ENCODE results near the gene ATF4.

Gene ATF4

GRCh38 chr22:39553429-39553828, 33.1 kb downstream of the ATF4 start:
- no peak for DNase-seq (ENCODE audit: low read depth)
- TF ChIP-seq MYC (IDR thresholded peaks at IDR 0.05; ENCODE audit: low read depth, low read length): no peak

GRCh38 chr22:39554151-39554550, 33.8 kb downstream of the ATF4 start:
- TF ChIP-seq MAX (IDR thresholded peaks at IDR 0.05; ENCODE audit: low read depth, low read length) (no peak), MYC (IDR thresholded peaks at IDR 0.05; ENCODE audit: low read depth, low read length) (no peak), POLR2A (IDR thresholded peaks at IDR 0.05; ENCODE audit: extremely low read depth, insufficient read length) (no peak), CTCF (IDR thresholded peaks at IDR 0.05; ENCODE audit: low read depth, low read length) (no peak)
- no peak for DNase-seq (ENCODE audit: low read depth)
- H3K4me3 ChIP-seq (ENCODE audit: low read depth, low read length): no peak overlapping the region

More at GRCh38 chr22:39553429-39553828, 33.1 kb downstream of the ATF4 start:
- no peak overlapping the region for H3K4me3 ChIP-seq (ENCODE audit: low read depth, low read length)

- no peak overlapping the region for H3K4me3 ChIP-seq (ENCODE audit: low read depth, low read length)
- no peak for TF ChIP-seq MAX (IDR thresholded peaks at IDR 0.05; ENCODE audit: low read depth, low read length)
- TF ChIP-seq MYC (IDR thresholded peaks at IDR 0.05; ENCODE audit: low read depth, low read length): no peak
- TF ChIP-seq CTCF (IDR thresholded peaks at IDR 0.05; ENCODE audit: low read depth, low read length): no peak
- no peak for TF ChIP-seq POLR2A (IDR thresholded peaks at IDR 0.05; ENCODE audit: extremely low read depth, insufficient read length)
- no peak for DNase-seq (ENCODE audit: low read depth)
Observed at GRCh38 chr22:39556970-39557841, 36.8 kb downstream of the ATF4 start.

- H3K4me3 ChIP-seq (ENCODE audit: low read depth, low read length): no peak overlapping the region
- TF ChIP-seq MAX (IDR thresholded peaks at IDR 0.05; ENCODE audit: low read depth, low read length): no peak
- TF ChIP-seq CTCF (IDR thresholded peaks at IDR 0.05; ENCODE audit: low read depth, low read length): no peak
- TF ChIP-seq POLR2A (IDR thresholded peaks at IDR 0.05; ENCODE audit: extremely low read depth, insufficient read length): no peak
- TF ChIP-seq MYC (IDR thresholded peaks at IDR 0.05; ENCODE audit: low read depth, low read length): no peak
- DNase-seq (ENCODE audit: low read depth): no peak
Observed at GRCh38 chr22:39558254-39558727, 37.9 kb downstream of the ATF4 start.

- TF ChIP-seq MAX (IDR thresholded peaks at IDR 0.05; ENCODE audit: low read depth, low read length) (no peak), POLR2A (IDR thresholded peaks at IDR 0.05; ENCODE audit: extremely low read depth, insufficient read length) (no peak), MYC (IDR thresholded peaks at IDR 0.05; ENCODE audit: low read depth, low read length) (no peak), CTCF (IDR thresholded peaks at IDR 0.05; ENCODE audit: low read depth, low read length) (no peak)
- H3K4me3 ChIP-seq (ENCODE audit: low read depth, low read length): no peak overlapping the region
- DNase-seq (ENCODE audit: low read depth): no peak
Observed at GRCh38 chr22:39558950-39559349, 38.6 kb downstream of the ATF4 start.

GRCh38 chr22:39559456-39560105, 39.2 kb downstream of the ATF4 start:
- DNase-seq (ENCODE audit: low read depth): peak; percentile 23
- TF ChIP-seq MAX (IDR thresholded peaks at IDR 0.05; ENCODE audit: low read depth, low read length): no peak
- TF ChIP-seq POLR2A (IDR thresholded peaks at IDR 0.05; ENCODE audit: extremely low read depth, insufficient read length): no peak
- peak; percentile 72 for TF ChIP-seq CTCF (IDR thresholded peaks at IDR 0.05; ENCODE audit: low read depth, low read length)
- no peak for TF ChIP-seq MYC (IDR thresholded peaks at IDR 0.05; ENCODE audit: low read depth, low read length)
- H3K4me3 ChIP-seq (ENCODE audit: low read depth, low read length): no peak overlapping the region

All from NB4 (cell line).